Stimulated activated CD4-positive, alpha-beta T cell treated with anti-CD3 and anti-CD28 coated beads, Interleukin-12 subunit alpha, Interleukin-12 subunit beta, amount 100 ng/mL, for 4 hours (primary cell): ENCODE data around the gene KLK8.
"Not testable (repeated sequence)": the region's sequence is repeated elsewhere in the genome, so short reads cannot be mapped to it uniquely, and the experiment has no call there.

Source experiments
- DNase-seq: peaks from one replicate; pipeline ENCODE4 v3.0.0-alpha.2; 2020

KLK8 gene

DNA sequence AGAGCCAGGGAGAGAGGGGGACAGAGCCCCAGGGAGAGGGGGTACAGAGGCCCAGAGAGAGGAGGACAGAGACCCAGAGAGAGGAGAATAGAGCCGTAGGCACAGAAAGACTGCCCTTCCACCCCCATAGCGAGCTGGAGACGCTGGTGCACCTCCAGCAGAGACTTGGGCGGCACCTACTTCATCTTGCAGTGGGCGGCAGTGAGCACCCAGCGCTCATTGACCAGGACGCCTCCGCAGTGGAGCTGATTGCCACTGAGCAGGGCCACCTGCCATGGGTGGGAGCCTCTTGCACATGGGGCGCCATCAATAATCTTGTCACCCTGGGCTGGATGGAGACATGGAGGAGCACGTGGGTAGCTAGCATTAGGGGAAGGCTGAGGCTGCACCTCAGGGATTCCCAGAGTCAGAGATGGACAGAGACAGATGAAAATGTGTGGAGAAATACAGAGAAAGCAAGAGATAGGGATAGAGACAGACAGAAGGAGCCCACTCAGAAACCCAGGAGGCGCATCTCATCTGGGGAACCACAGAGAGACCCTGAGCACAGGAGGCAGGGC, 19.7 kb downstream of the KLK8 start:
- DNase-seq = no peak

DNA sequence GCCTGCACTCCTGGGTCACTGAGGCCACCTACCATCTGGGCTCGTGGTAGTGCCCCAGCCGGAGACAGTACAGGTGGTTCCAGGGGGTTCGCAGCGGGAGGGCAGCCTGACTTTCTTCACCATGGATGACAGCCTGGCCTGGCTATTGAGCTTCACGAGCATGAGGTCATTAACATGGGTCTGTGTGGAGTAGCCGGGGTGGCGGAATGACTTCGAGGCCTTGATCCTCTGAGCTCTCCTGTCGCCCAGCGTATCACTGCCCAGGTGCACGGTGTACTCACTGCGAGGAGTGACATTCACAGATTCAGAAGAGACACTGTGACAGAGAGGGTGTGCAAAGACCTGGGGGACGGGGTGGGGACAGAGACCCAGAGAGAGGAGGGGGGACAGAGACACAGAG, 21.2 kb downstream of the KLK8 start:
- no peak for DNase-seq

DNA sequence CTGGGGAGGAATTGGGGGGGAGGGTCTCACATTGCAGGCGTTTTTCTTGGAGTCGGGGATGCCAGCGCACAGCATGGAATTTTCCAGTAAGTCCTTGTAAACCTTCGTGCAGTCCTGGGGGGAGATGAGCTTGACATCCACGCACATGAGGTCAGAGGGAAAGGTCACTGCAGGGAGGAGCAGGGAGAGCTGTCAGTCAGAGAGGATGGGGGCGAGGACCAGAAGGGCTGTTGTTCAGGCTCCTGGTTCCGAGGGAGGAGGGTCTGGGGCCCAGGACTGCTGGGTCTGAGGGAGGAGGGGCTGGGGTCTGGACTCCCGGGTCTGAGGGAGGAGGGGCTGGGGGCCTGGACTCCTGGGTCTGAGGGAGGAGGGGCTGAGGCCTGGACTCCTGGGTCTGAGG, 21.6 kb downstream of the KLK8 start:
- DNase-seq = no peak

DNA sequence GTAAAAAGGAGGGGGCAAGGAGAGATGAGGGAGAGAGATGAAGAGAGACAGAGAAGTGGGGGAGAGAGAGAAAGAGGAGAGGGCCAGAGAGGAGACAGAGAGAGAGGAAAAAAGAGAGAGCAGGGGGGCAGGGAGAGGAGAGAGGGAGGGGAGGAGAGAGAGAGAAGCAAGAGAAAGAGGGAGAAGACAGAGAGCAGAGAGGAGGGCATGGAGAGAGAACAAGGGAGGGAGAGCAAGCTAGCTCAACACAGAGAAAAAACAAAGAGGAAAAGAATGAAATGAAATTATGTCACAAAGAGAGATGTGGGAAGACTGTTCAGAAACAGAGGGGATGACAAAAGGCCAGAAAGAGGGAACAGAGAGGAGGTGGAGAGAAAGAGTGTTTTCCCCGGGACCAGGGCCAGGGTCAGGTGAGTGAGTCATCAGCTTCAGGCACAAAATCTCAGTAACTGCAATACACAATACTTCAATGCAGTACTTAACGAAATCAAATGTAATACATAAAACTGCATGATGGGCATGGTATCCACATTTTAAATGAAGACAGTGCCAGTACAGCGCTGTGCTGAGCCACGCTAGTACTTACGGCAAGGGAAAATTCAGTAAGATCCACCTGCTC, 22.5 kb downstream of the KLK8 start:
- DNase-seq = no peak

- no peak for DNase-seq
These were observed 23.8 kb downstream of the KLK8 start for GRCh38 chr19:50977626-50978025.

- DNase-seq = no peak
These were observed 25.6 kb downstream of the KLK8 start for GRCh38 chr19:50975766-50976165.

DNA sequence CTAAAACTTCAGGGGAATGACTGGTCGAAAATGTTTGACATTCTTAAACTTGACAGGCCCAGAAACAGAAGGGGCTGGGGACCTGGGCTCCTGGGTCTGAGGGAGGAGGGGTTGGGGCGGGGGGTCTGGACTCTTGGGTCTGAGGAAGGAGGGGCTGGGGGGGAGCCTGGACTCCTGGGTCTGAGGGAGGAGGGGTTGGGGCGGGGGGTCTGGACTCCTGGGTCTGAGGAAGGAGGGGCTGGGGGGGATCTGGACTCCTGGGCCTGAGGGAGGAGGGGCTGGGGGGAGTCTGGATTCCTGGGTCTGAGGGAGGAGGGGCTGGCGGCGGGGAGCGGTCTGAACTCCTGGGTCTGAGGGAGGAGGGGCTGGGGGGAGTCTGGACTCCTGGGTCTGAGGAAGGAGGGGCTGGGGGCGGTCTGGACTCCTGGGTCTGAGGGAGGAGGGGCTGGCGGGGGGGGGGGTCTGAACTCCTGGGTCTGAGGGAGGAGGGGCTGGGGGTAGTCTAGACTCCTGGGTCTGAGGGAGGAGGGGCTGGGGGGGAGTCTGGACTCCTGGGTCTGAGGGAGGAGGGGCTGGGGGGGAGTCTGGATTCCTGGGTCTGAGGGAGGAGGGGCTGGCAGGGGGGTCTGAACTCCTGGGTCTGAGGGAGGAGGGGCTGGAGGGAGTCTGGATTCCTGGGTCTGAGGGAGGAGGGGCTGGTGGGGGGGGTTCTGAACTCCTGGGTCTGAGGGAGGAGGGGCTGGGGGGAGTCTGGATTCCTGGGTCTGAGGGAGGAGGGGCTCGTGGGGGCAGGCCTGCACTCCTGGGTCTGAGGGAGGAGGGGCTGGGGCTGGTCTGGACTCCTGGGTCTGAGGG, 26.5 kb downstream of the KLK8 start:
- no peak for DNase-seq

GRCh38 chr19:50972795-50973376, 28.5 kb downstream of the KLK8 start:
- DNase-seq = no peak

GRCh38 chr19:50969810-50970209, 31.6 kb downstream of the KLK8 start:
- DNase-seq = not testable (repeated sequence)

DNA sequence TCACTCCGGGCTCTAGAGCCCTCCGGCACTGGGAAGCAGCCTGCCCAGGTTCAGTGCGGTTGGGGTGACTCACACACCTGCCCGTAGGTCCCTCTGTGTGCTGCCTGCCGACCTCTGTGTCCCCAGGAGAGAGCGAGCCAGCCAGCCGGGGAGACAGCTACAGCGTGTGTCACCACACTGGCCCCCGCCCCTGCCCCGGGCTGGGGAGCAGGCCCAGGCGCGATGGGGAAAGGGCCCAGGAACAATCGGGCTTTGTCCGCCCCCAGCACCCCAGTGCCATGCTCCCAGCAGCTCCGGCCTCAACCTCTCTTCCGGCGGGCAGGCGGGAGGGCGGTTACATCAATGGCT, 32.0 kb downstream of the KLK8 start, which contains the start of gene KLK6:
TSS of gene KLK6 (minus strand) at position 179 of the 348 bp plus-strand sequence. CDS start 1,487 bp downstream, outside the sequence.
- DNase-seq = no peak

- DNase-seq = no peak
These were observed 32.5 kb downstream of the KLK8 start for GRCh38 chr19:50968716-50969412.

DNA sequence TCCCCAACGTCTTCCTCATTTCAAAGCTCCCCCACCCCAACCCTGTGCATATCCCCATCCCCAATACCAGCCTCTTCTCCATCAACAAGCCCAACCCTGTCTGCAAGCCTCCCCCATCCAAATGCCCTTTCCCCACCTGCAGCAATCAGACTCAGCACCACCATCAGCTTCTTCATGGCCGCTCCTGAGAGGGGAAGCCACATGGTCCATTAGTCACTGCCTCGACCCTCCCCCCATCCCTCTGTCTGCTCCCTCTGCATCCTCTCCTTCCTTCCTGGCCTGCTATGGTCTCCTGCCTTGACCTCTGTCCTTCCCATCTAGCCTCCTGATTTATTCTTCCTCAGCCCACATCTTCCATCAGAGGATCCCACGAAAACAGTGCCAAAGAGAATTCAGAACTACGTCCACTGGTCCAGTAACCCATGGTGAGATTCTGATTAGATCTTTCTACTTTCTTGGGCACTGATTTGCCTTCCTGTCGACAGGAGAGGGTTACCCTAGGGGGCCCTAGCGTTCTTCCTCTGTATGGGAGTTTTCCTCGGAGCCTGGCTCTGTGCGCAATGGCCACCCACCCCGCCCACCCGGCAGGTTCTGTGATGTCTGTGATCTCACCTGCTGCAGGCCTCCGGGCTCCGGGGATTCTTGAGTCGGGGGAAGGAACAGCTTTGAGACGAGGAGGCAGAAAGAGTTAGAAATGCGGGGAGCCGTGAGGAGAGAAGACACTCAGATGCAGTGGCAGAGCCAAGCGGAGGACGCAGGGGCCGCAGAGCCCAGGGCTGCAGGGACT, 33.3 kb downstream of the KLK8 start:
- no peak for DNase-seq

DNA sequence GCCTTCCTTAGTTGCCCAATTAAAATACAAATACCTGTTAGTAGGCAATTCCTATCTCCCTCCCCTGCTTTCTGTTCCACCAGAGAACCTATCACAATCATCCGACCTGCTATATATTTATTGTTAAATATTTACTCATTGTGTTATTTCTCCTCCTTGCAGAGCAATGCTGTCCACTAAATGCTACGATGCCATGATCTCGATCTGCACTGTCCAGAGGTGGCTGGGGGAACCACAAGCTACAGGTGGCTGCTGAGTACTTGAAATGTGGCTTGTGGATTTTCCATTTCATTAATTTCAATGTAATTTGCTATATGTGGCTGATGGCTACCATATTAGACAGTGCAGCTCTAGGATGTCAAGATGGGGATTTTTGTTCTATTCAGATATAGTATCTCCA, 37.1 kb downstream of the KLK8 start:
- no peak for DNase-seq

- no peak for DNase-seq
These were observed 38.0 kb downstream of the KLK8 start for GRCh38 chr19:50963381-50963780.

DNA sequence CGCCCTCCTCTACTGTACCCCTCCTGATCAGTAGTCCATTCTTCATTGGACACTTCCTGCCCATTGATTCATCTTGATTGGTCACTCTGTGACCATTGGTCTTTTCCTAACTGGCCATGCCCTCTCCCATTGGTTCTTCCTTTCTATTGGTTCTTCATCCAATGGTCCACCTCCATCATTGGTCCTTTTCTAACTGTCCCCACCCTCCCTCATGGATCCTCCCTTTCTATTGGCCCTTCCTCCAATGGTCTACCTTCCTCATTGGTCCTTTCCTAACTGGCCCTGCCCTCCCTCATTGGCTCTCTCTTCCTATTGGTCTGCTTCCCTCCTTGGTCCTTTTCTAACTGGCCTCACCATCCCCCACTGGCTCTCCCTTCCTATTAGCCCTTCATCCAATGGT, 39.2 kb downstream of the KLK8 start:
- no peak for DNase-seq

GRCh38 chr19:50959731-50960500, 41.5 kb downstream of the KLK8 start:
- DNase-seq = no peak

DNA sequence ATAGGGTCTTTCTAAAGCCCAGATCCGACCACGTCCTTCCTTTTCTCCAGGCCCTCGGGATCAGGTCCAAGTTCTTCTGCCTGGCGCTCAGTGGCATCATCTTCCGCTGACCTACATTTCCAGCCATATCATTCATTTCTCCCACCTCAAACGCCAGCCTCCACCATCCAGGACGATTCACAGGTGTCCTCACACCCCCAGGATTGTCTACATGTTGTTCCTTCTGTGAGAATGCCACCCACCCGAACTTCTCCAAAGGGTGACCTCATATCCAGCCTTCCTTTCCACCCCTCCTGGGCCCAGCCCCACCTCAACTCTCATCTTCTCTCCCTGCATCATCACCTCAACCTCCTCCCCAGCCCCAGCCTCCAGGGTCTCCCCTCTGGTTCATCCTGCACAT, 43.8 kb downstream of the KLK8 start:
- no peak for DNase-seq

DNA sequence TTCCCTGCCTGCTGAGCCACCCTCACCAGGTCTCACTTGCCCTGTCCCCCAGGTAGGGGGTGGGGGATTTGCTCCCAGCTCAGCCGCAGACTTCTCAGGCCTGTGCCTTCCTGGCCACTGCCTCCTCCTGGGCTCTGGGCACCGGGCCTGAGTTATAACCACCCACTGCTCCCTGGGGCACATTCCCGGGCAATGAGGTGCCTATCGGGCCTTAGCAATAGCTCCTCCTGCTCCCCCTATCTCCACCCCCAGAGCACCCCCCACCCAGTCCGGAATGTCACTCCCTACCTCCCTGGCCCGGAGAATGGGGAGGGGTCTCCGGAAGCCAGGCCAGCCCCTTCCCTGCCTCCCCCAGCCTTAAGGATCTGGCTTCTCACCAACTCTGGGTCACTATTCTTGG, 48.5 kb downstream of the KLK8 start, which contains the start of gene KLK5:
TSS of gene KLK5 (minus strand) at position 129 of the 400 bp plus-strand sequence. CDS start 381 bp downstream, outside the sequence.
- DNase-seq = no peak

DNA sequence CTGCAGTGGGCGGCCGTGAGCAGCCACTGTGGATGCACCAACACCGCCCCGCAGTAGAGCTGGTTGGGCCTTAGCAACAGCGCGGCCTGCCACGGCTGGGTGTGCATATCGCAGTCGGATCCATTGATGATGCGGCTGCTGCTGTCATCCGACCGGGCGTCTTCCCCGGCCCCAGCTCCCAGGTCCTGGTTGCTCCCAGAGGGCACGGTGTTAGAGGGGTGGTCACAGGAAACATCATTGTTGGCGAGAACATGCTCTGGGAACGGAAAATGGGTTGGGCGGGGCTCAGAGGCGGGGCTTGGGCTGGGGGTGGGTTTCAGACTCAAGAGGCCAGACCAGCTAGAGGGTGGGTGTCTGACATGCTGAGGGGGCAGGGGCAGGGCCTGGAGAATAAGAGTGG, 51.5 kb downstream of the KLK8 start:
- DNase-seq = no peak

DNA sequence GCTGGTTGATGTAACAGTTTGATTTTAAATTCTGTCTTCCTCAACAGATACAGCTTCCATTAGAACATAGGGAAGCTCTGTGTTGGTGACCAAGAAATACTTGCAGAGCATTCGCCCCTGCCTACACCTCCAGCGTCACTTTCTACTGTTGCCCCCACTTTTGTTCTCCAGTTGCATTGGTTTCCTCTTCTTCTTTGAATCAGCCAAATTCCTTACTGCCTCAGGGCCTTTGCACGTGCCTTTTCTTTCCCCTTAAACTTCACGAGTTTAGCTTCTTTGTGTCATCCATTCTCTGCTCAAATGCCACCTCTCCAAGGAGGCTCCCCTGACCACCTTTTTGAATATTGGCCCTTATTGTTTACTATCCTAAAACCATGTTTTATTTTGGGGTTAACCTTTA, 54.3 kb downstream of the KLK8 start:
- DNase-seq = no peak
